ENCODE measurements around the gene MIEF1.
A peak's percentile ranks its signal among the peaks of the same experiment; 100 is the strongest.

Gene MIEF1

GRCh38 chr22:39528080-39528661 lies 26.1 kb downstream of the MIEF1 start:
- DNase-seq (ENCODE audit: low read depth in 1 of 2, low spot score in 1 of 2), result no peak

- DNase-seq (ENCODE audit: low read depth in 1 of 2, low spot score in 1 of 2), result peak; percentile 81 to 88
These were observed 26.8 kb downstream of the MIEF1 start for GRCh38 chr22:39528681-39529486.

- DNase-seq (ENCODE audit: low read depth in 1 of 2, low spot score in 1 of 2), result no peak
These were observed 27.4 kb downstream of the MIEF1 start for GRCh38 chr22:39529487-39529851.

- DNase-seq (ENCODE audit: low read depth in 1 of 2, low spot score in 1 of 2), result no peak
These were observed 28.0 kb downstream of the MIEF1 start for GRCh38 chr22:39530116-39530515.

GRCh38 chr22:39530692-39531331 lies 28.7 kb downstream of the MIEF1 start:
- no peak for DNase-seq (ENCODE audit: low read depth in 1 of 2, low spot score in 1 of 2)

GRCh38 chr22:39532215-39533073 lies 30.4 kb downstream of the MIEF1 start, which contains the start of gene RPS19BP1:
RPS19BP1 (minus strand) TSS chr22:39532748; CDS start chr22:39532738, 10 bp downstream.
- peak; percentile 97 to 99 for DNase-seq (ENCODE audit: low read depth in 1 of 2, low spot score in 1 of 2)

- no peak for DNase-seq (ENCODE audit: low read depth in 1 of 2, low spot score in 1 of 2)
These were observed 32.0 kb downstream of the MIEF1 start for GRCh38 chr22:39534092-39534506.

GRCh38 chr22:39534591-39535356 lies 32.7 kb downstream of the MIEF1 start:
- DNase-seq (ENCODE audit: low read depth in 1 of 2, low spot score in 1 of 2), result peak; percentile 75 to 80

GRCh38 chr22:39535357-39535725 lies 33.3 kb downstream of the MIEF1 start:
- no peak for DNase-seq (ENCODE audit: low read depth in 1 of 2, low spot score in 1 of 2)

GRCh38 chr22:39535831-39536449 lies 33.9 kb downstream of the MIEF1 start:
- DNase-seq (ENCODE audit: low read depth in 1 of 2, low spot score in 1 of 2), result no peak

- no peak for DNase-seq (ENCODE audit: low read depth in 1 of 2, low spot score in 1 of 2)
These were observed 34.6 kb downstream of the MIEF1 start for GRCh38 chr22:39536711-39537110.

- no peak for DNase-seq (ENCODE audit: low read depth in 1 of 2, low spot score in 1 of 2)
These were observed 35.9 kb downstream of the MIEF1 start for GRCh38 chr22:39537975-39538374.

- no peak for DNase-seq (ENCODE audit: low read depth in 1 of 2, low spot score in 1 of 2)
These were observed 41.0 kb downstream of the MIEF1 start for GRCh38 chr22:39543095-39543494.

- DNase-seq (ENCODE audit: low read depth in 1 of 2, low spot score in 1 of 2), result no peak
These were observed 43.6 kb downstream of the MIEF1 start for GRCh38 chr22:39545386-39546365.

- DNase-seq (ENCODE audit: low read depth in 1 of 2, low spot score in 1 of 2), result no peak
These were observed 44.9 kb downstream of the MIEF1 start for GRCh38 chr22:39546889-39547586.

GRCh38 chr22:39547587-39547947 lies 45.5 kb downstream of the MIEF1 start:
- DNase-seq (ENCODE audit: low read depth in 1 of 2, low spot score in 1 of 2), result no peak

- no peak for DNase-seq (ENCODE audit: low read depth in 1 of 2, low spot score in 1 of 2)
These were observed 51.3 kb downstream of the MIEF1 start for GRCh38 chr22:39553429-39553828.

GRCh38 chr22:39554151-39554550 lies 52.1 kb downstream of the MIEF1 start:
- DNase-seq (ENCODE audit: low read depth in 1 of 2, low spot score in 1 of 2), result no peak

Data from activated CD4-positive, alpha-beta T cell treated with anti-CD3 and anti-CD28 coated beads, Interleukin-2, amount 50 U/mL, for 24 hours (primary cell).